ENCODE results near the gene SULT2B1.
"Not testable (repeated sequence)": the region's sequence is repeated elsewhere in the genome, so short reads cannot be mapped to it uniquely, and the experiment has no call there.

DNA sequence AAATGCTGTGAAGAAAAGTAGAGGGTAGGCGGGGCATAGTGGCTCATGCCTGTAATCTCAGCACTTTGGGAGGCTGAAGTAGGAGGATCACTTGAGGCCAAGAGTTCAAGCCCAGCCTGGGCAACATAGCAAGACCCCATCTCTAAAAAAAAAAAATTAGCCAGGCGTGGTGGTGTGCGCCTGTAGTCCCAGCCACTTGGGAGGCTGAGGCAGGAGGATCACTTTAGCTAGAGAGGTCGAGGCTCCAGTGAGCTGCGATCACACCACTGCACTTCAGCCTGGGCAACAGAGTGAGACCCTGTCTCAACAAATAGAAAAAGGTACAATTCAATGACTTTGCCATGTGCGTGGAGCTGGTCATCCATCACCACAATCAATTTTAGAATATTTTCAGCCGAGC lies 25.9 kb downstream of the SULT2B1 start:
- TF ChIP-seq EZH2 (IDR thresholded peaks at IDR 0.05; ENCODE audit: insufficient read depth, poor library complexity, severe bottlenecking); EZH2phosphoT487 (IDR thresholded peaks at IDR 0.05; ENCODE audit: insufficient read depth, low read depth): not testable (repeated sequence)
